Esophagus squamous epithelium (tissue), 5 donors: ENCODE measurements around the gene COL7A1. TPM values are rescaled to one million over a fixed set of nuclear protein-coding genes. Genes with fewer than 3 reads are reported as not detected.

Source experiments
- DNase-seq: peaks from one replicate; lab custom pipeline; 2025; lab: John Stamatoyannopoulos, UW
- H3K27ac ChIP-seq, 4 donors: fragments of 200-600 bp; sonication (generic); one replicate each; pipeline ENCODE4 v1.5.1; 2016 to 2019; ENCODE audit warnings: mild to moderate bottlenecking in 1 of 4
- H3K27me3 ChIP-seq, 4 donors: fragments of 200-600 bp; sonication (generic); 1 replicate in 3 of 4; 2 replicates in 1 of 4; pipeline versions ENCODE4 v1.5.1 to v1.6.0; 2017 to 2021; ENCODE audit warnings: antibody characterized with exemption in 1 of 4
- H3K36me3 ChIP-seq, 3 donors: fragments of 200-600 bp; sonication (generic); one replicate each; pipeline ENCODE4 v1.5.1; 2016 to 2019
- H3K4me1 ChIP-seq, 3 donors: fragments of 200-600 bp; sonication (generic); one replicate each; pipeline ENCODE4 v1.5.1; 2017 to 2019
- H3K4me3 ChIP-seq, 4 donors: fragments of 200-600 bp; sonication (generic); 1 replicate in 3 of 4; 2 replicates in 1 of 4; pipeline ENCODE4 v1.5.1; 2016 to 2019; ENCODE audit warnings: mild to moderate bottlenecking in 2 of 4, moderate library complexity in 1 of 4
- H3K9me3 ChIP-seq, 3 donors: fragments of 200-600 bp; sonication (generic); one replicate each; pipeline ENCODE4 v1.5.1; 2016 to 2019
- CTCF ChIP-seq, 6 experiments: fragments of 450-650 bp in 4 of 6; fragments of 200-600 bp in 2 of 6; sonication (generic) in 2 of 6; IDR thresholded peaks; one replicate each; pipeline ENCODE4 v1.5.1; 2016 to 2019; ENCODE audit warnings: antibody characterized with exemption in 6 of 6, mild to moderate bottlenecking in 4 of 6, moderate library complexity in 4 of 6
- POLR2A ChIP-seq, 4 donors: fragments of 450-650 bp; IDR thresholded peaks; one replicate each; pipeline ENCODE4 v1.6.1; 2017; ENCODE audit warnings: antibody characterized with exemption in 4 of 4, mild to moderate bottlenecking in 4 of 4, moderate library complexity in 3 of 4
- WGBS, 2 donors: methylation state at CpG; one replicate each; pipeline ENCODE4 v1.1.5; 2018; 5-methylcytosine and 5-hydroxymethylcytosine counted together
- intact Hi-C: fragments of 100-400 bp; cut with DNase I; formaldehyde crosslinking; loops from one replicate; pipeline ENCODE4 v1.15.0; 2022
- total RNA-seq, 4 donors: library from RNA; depleted of rRNA; stranded (reverse); fragments of >200 nt; gene quantifications; one replicate each; pipeline ENCODE4 v1.1.0, GENCODE V29; 2016
- donor health status: DM: yes; HTN: yes; CAD: no.

Gene COL7A1
- total RNA-seq, 4 donors from 2014 or later: 52.8 to 125 (median 69.0) TPM

DNA sequence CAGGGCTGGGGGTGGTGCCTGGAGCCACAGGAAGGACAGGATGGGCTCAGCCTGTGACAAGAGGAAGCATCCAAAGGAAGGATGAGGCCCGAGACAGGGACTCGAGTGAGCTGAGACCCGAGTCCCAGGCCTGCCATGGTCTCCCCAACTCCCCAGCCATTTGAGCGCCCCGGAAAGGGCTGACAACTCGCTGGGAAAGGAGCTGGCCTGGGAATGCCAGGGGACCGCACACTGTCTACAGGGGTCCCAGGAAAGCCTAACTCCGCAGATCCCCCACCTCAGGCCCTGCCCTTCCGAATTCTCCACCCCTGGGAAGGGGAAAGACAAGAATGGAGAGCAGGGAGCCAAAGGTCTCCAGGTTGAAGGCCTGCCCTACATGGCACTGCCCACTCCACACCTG lies 70.2 kb downstream of the COL7A1 start:
- no peak for DNase-seq
- H3K27me3 ChIP-seq: no peaks in the 10 kb centered on the region
- no peak for TF ChIP-seq POLR2A (IDR thresholded peaks at IDR 0.05)
- no peak for TF ChIP-seq CTCF (IDR thresholded peaks at IDR 0.05)
- no peak overlapping the region for H3K4me3 ChIP-seq
- H3K36me3 ChIP-seq: peaks cover 0 to 63% (median 0%) of the 10 kb centered on the region in 3 donors
- intact Hi-C loops: no loop called here
- no peak overlapping the region for H3K27ac ChIP-seq
- H3K4me1 ChIP-seq: no peaks in the 10 kb centered on the region
- 86 to 92% methylated on average over 2 to 9 of the region's 9 CpGs for WGBS, 2 donors
- H3K9me3 ChIP-seq: no peaks in the 10 kb centered on the region

- Histone ChIP-seq H3K27me3 (no peaks in the 10 kb centered on the region), H3K36me3 (peaks cover 0 to 55% (median 0%) of the 10 kb centered on the region in 3 donors), H3K4me3 (no peak overlapping the region), H3K4me1 (no peaks in the 10 kb centered on the region), H3K27ac (no peak overlapping the region), H3K9me3 (no peaks in the 10 kb centered on the region)
- no peak for TF ChIP-seq CTCF (IDR thresholded peaks at IDR 0.05)
- TF ChIP-seq POLR2A (IDR thresholded peaks at IDR 0.05): no peak
- intact Hi-C loops: no loop called here
- DNase-seq: no peak
- 40 to 83% methylated on average over 1 to 2 of the region's 6 CpGs for WGBS, 2 donors
Measured at GRCh38 chr3:48521635-48522034, 73.5 kb downstream of the COL7A1 start.

GRCh38 chr3:48519277-48519643 lies 75.9 kb downstream of the COL7A1 start:
- Histone ChIP-seq H3K27me3 (no peaks in the 10 kb centered on the region), H3K27ac (no peak overlapping the region), H3K4me3 (no peak overlapping the region), H3K36me3 (peaks cover 0 to 35% (median 0%) of the 10 kb centered on the region in 3 donors), H3K4me1 (no peaks in the 10 kb centered on the region), H3K9me3 (no peaks in the 10 kb centered on the region)
- 80 to 100% methylated on average over 1 to 5 of the region's 9 CpGs for WGBS, 2 donors
- no peak for DNase-seq
- no peak for TF ChIP-seq CTCF (IDR thresholded peaks at IDR 0.05)
- no peak for TF ChIP-seq POLR2A (IDR thresholded peaks at IDR 0.05)
- intact Hi-C loops: no loop called here

DNA sequence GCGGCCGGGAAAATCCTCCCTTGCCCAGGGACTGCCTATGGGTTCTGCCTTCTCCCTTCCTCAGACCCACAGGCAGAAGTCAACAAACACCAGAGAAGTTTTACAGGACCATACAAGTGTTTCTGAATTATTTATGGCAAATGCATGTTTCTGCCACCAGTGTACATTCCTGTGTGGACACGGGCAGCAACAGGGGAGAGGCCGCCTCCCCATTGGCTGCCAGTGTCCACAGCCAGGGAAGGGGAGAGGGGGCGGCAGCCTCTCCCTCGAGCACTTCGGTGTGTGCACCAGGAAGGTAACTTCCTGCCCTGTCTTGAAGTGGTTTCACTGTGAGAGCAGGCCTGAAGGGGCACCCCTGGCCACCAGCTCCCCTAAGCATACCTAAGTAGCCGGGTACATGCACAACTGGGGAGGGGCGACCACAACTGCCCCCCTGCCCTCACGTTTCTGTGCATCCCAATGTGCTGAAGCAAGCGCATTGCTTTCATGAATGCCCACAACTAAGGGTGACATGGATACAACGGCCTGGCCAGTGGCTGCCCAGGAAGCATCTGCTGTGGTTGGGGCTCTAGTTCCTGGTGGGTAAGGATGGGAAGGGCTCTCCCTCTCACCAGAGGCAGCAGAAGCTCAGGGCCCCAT lies 76.4 kb downstream of the COL7A1 start:
- no peaks in the 10 kb centered on the region for H3K4me1 ChIP-seq
- H3K9me3 ChIP-seq: no peaks in the 10 kb centered on the region
- H3K36me3 ChIP-seq: peaks cover 0 to 33% (median 0%) of the 10 kb centered on the region in 3 donors
- no peak overlapping the region for H3K27ac ChIP-seq
- no peak for TF ChIP-seq POLR2A (IDR thresholded peaks at IDR 0.05)
- no peak for TF ChIP-seq CTCF (IDR thresholded peaks at IDR 0.05)
- no peak overlapping the region for H3K4me3 ChIP-seq
- no peak for DNase-seq
- no peaks in the 10 kb centered on the region for H3K27me3 ChIP-seq
- 73 to 82% methylated on average over 3 to 11 of the region's 12 CpGs for WGBS, 2 donors
- intact Hi-C loops: no loop called here

GRCh38 chr3:48518069-48518468 lies 77.1 kb downstream of the COL7A1 start:
- Histone ChIP-seq H3K27me3 (no peaks in the 10 kb centered on the region), H3K36me3 (peaks cover 0 to 27% (median 0%) of the 10 kb centered on the region in 3 donors), H3K4me1 (no peaks in the 10 kb centered on the region), H3K4me3 (no peak overlapping the region), H3K27ac (no peak overlapping the region), H3K9me3 (no peaks in the 10 kb centered on the region)
- TF ChIP-seq POLR2A (IDR thresholded peaks at IDR 0.05) (no peak), CTCF (IDR thresholded peaks at IDR 0.05) (no peak)
- intact Hi-C loops: no loop called here
- 67 to 80% methylated on average over 1 of the region's 6 CpGs for whole genome bisulfite sequencing, 2 donors
- no peak for DNase-seq
